Left ventricle myocardium inferior (tissue), 1 donor: Measurements from ENCODE around the gene PCYT2. TPM values are rescaled to one million over a fixed set of nuclear protein-coding genes. Genes with fewer than 3 reads are reported as not detected.

Experiments used
- DNase-seq: peaks from one replicate; pipeline ENCODE4 v3.0.0-alpha.2; 2020
- H3K27ac ChIP-seq: fragments of 200-600 bp; replicated peaks from 2 replicates; pipeline ENCODE4 v1.8.0; 2021
- H3K27me3 ChIP-seq: fragments of 200-600 bp; 2 replicates; pipeline ENCODE4 v1.8.0; 2021; ENCODE audit warnings: low read depth
- H3K36me3 ChIP-seq: fragments of 200-600 bp; 2 replicates; pipeline ENCODE4 v1.8.0; 2021
- H3K4me1 ChIP-seq: fragments of 200-600 bp; 2 replicates; pipeline ENCODE4 v1.8.0; 2021
- H3K4me3 ChIP-seq: fragments of 200-600 bp; 2 replicates; pipeline ENCODE4 v1.8.0; 2021; ENCODE audit warnings: mild to moderate bottlenecking, moderate library complexity
- H3K9me3 ChIP-seq: fragments of 200-600 bp; replicated peaks from 2 replicates; pipeline ENCODE4 v1.8.0; 2021
- CTCF ChIP-seq: fragments of 200-600 bp; IDR thresholded peaks from 2 replicates; pipeline ENCODE4 v1.8.0; 2021; ENCODE audit warnings: antibody characterized with exemption, mild to moderate bottlenecking, borderline replicate concordance
- intact Hi-C: fragments of 100-400 bp; cut with micrococcal nuclease; formaldehyde crosslinking; loops from one replicate; pipeline ENCODE4 v1.11.0; 2022
- total RNA-seq: library from RNA; stranded (reverse); fragmentation: NEBNext Ultra II Directional; extraction: Animal tissue kit (Norgen Biotek cat#: 25700); gene quantifications from one replicate; pipeline ENCODE4 v1.2.1, GENCODE V29; 2021
- donor health status: DM: no; HTN: yes; CAD: no; lungs with severe emphysema.

Gene PCYT2
- total RNA-seq, 1 donor from 2014 or later: 48.1 TPM

GRCh38 chr17:81910840-81911276, 341 bp downstream of the PCYT2 start:
- no peaks in the 10 kb centered on the region for H3K27me3 ChIP-seq
- no peaks in the 10 kb centered on the region for H3K9me3 ChIP-seq
- H3K4me1 ChIP-seq: peaks cover 24% of the 10 kb centered on the region
- TF ChIP-seq CTCF: no peak
- peaks cover 47% of the 10 kb centered on the region for H3K36me3 ChIP-seq
- intact Hi-C loops: no loop called here
- H3K27ac ChIP-seq: peak overlapping the region; percentile 79
- H3K4me3 ChIP-seq: peak overlapping the region; percentile 93
- DNase-seq: no peak

- peak overlapping the region; percentile 93 for H3K4me3 ChIP-seq
- H3K27me3 ChIP-seq: no peaks in the 10 kb centered on the region
- no peaks in the 10 kb centered on the region for H3K9me3 ChIP-seq
- intact Hi-C loops: no loop called here
- no peak for TF ChIP-seq CTCF
- DNase-seq: no peak
- peaks cover 45% of the 10 kb centered on the region for H3K36me3 ChIP-seq
- peaks cover 20% of the 10 kb centered on the region for H3K4me1 ChIP-seq
- peak overlapping the region; percentile 79 for H3K27ac ChIP-seq
These were observed 996 bp downstream of the PCYT2 start for GRCh38 chr17:81909966-81910839.

- Histone ChIP-seq H3K9me3 (no peaks in the 10 kb centered on the region), H3K27ac (no peak overlapping the region), H3K36me3 (peaks cover 44% of the 10 kb centered on the region), H3K4me1 (peaks cover 20% of the 10 kb centered on the region), H3K27me3 (no peaks in the 10 kb centered on the region), H3K4me3 (no peak overlapping the region)
- no peak for TF ChIP-seq CTCF
- no peak for DNase-seq
- intact Hi-C loops: no loop called here
These were observed 2.0 kb downstream of the PCYT2 start for GRCh38 chr17:81909231-81909630.

GRCh38 chr17:81908793-81909192, 2.4 kb downstream of the PCYT2 start:
- H3K27ac ChIP-seq: no peak overlapping the region
- H3K36me3 ChIP-seq: peaks cover 39% of the 10 kb centered on the region
- H3K4me1 ChIP-seq: peaks cover 20% of the 10 kb centered on the region
- intact Hi-C loops: no loop called here
- H3K4me3 ChIP-seq: no peak overlapping the region
- no peak for DNase-seq
- no peak for TF ChIP-seq CTCF
- no peaks in the 10 kb centered on the region for H3K27me3 ChIP-seq
- no peaks in the 10 kb centered on the region for H3K9me3 ChIP-seq

- TF ChIP-seq CTCF: no peak
- H3K27me3 ChIP-seq: no peaks in the 10 kb centered on the region
- no peak overlapping the region for H3K4me3 ChIP-seq
- peaks cover 24% of the 10 kb centered on the region for H3K4me1 ChIP-seq
- H3K9me3 ChIP-seq: no peaks in the 10 kb centered on the region
- peaks cover 27% of the 10 kb centered on the region for H3K36me3 ChIP-seq
- DNase-seq: no peak
- intact Hi-C loops: no loop called here
- H3K27ac ChIP-seq: no peak overlapping the region
These were observed 3.7 kb downstream of the PCYT2 start for GRCh38 chr17:81907219-81908145.
